Activated CD4-positive, alpha-beta T cell treated with anti-CD3 and anti-CD28 coated beads, Interleukin-2, amount 10 ng/mL, durations not matched to agents 24 days and 14 days (primary cell): ENCODE data around the gene ENO4. TPM values are rescaled to one million over a fixed set of nuclear protein-coding genes. Genes with fewer than 3 reads are reported as not detected.

Experiments used
- DNase-seq: peaks from one replicate; pipeline ENCODE4 v3.0.0; 2022
- H3K27ac Mint-ChIP-seq: one replicate; pipeline ENCODE4 v1.8.0; 2022; ENCODE audit warnings: mild to moderate bottlenecking, mixed read lengths
- H3K27me3 Mint-ChIP-seq: one replicate; pipeline ENCODE4 v1.8.0; 2022; ENCODE audit warnings: mixed read lengths
- H3K36me3 Mint-ChIP-seq: one replicate; pipeline ENCODE4 v1.8.0; 2022; ENCODE audit warnings: low read depth, mild to moderate bottlenecking, mixed read lengths
- H3K4me1 Mint-ChIP-seq: one replicate; pipeline ENCODE4 v1.8.0; 2021; ENCODE audit warnings: mixed read lengths
- H3K4me3 Mint-ChIP-seq: one replicate; pipeline ENCODE4 v1.8.0; 2022; ENCODE audit warnings: mild to moderate bottlenecking, moderate library complexity, mixed read lengths
- H3K9me3 Mint-ChIP-seq: one replicate; pipeline ENCODE4 v1.8.0; 2021; ENCODE audit warnings: mixed read lengths
- intact Hi-C: fragments of 100-400 bp; cut with micrococcal nuclease; formaldehyde crosslinking; loops from one replicate; pipeline ENCODE4 v1.15.1; 2023
- total RNA-seq: library from RNA; stranded (reverse); gene quantifications from 2 replicates; pipeline ENCODE4 v1.2.3, GENCODE V29; 2022

ENO4 gene
- total RNA-seq, 1 donor from 2014 or later, result not detected

GRCh38 chr10:116838143-116838725 lies 11.1 kb upstream of the ENO4 start:
- Mint-ChIP-seq H3K27ac (no peak overlapping the region), H3K9me3 (no peaks in the 10 kb centered on the region), H3K4me3 (no peak overlapping the region), H3K4me1 (no peaks in the 10 kb centered on the region), H3K27me3 (peaks cover 11% of the 10 kb centered on the region), H3K36me3 (no peaks in the 10 kb centered on the region)
- intact Hi-C loops, result no loop called here
- no peak for DNase-seq

GRCh38 chr10:116840389-116841075 lies 8.8 kb upstream of the ENO4 start:
- Mint-ChIP-seq H3K9me3 (no peaks in the 10 kb centered on the region), H3K36me3 (no peaks in the 10 kb centered on the region), H3K27me3 (peaks cover 14% of the 10 kb centered on the region), H3K27ac (no peak overlapping the region), H3K4me3 (no peak overlapping the region), H3K4me1 (no peaks in the 10 kb centered on the region)
- DNase-seq, result no peak
- intact Hi-C loops, result no loop called here

- Mint-ChIP-seq H3K27ac (no peak overlapping the region), H3K4me3 (no peak overlapping the region), H3K36me3 (no peaks in the 10 kb centered on the region), H3K4me1 (peaks cover 7% of the 10 kb centered on the region), H3K27me3 (peaks cover 44% of the 10 kb centered on the region), H3K9me3 (no peaks in the 10 kb centered on the region)
- no peak for DNase-seq
- intact Hi-C loops, result no loop called here
Measured at GRCh38 chr10:116845823-116846222, 3.5 kb upstream of the ENO4 start.

- Mint-ChIP-seq H3K27me3 (peaks cover 47% of the 10 kb centered on the region), H3K4me1 (peaks cover 7% of the 10 kb centered on the region), H3K4me3 (peak overlapping the region; percentile 12), H3K27ac (no peak overlapping the region), H3K36me3 (no peaks in the 10 kb centered on the region), H3K9me3 (no peaks in the 10 kb centered on the region)
- peak; percentile 58 for DNase-seq
- intact Hi-C loops, result no loop called here
Measured at GRCh38 chr10:116848032-116848943, 1.0 kb upstream of the ENO4 start.

GRCh38 chr10:116848944-116849247 lies 403 bp upstream of the ENO4 start:
- Mint-ChIP-seq H3K36me3 (no peaks in the 10 kb centered on the region), H3K9me3 (no peaks in the 10 kb centered on the region), H3K27me3 (peaks cover 47% of the 10 kb centered on the region), H3K4me1 (peaks cover 7% of the 10 kb centered on the region), H3K27ac (no peak overlapping the region), H3K4me3 (peak overlapping the region; percentile 12)
- intact Hi-C loops, result no loop called here
- no peak for DNase-seq

GRCh38 chr10:116850058-116850611 lies 836 bp downstream of the ENO4 start:
- Mint-ChIP-seq H3K36me3 (no peaks in the 10 kb centered on the region), H3K27ac (no peak overlapping the region), H3K4me1 (peaks cover 7% of the 10 kb centered on the region), H3K9me3 (no peaks in the 10 kb centered on the region), H3K4me3 (no peak overlapping the region), H3K27me3 (peaks cover 47% of the 10 kb centered on the region)
- intact Hi-C loops, result no loop called here
- no peak for DNase-seq

GRCh38 chr10:116852246-116852645 lies 2.9 kb downstream of the ENO4 start:
- intact Hi-C loops, result no loop called here
- Mint-ChIP-seq H3K4me3 (no peak overlapping the region), H3K4me1 (peaks cover 7% of the 10 kb centered on the region), H3K27me3 (peaks cover 38% of the 10 kb centered on the region), H3K36me3 (no peaks in the 10 kb centered on the region), H3K9me3 (peaks cover 3% of the 10 kb centered on the region), H3K27ac (no peak overlapping the region)
- DNase-seq, result no peak

- intact Hi-C loops, result no loop called here
- H3K9me3 Mint-ChIP-seq, result peaks cover 7% of the 10 kb centered on the region
- no peaks in the 10 kb centered on the region for H3K36me3 Mint-ChIP-seq
Measured at GRCh38 chr10:116853287-116853686, 4.0 kb downstream of the ENO4 start.

GRCh38 chr10:116853701-116854100 lies 4.4 kb downstream of the ENO4 start:
- Mint-ChIP-seq H3K9me3 (peaks cover 7% of the 10 kb centered on the region), H3K4me3 (no peak overlapping the region), H3K27ac (no peak overlapping the region), H3K4me1 (peaks cover 2% of the 10 kb centered on the region), H3K27me3 (peaks cover 23% of the 10 kb centered on the region), H3K36me3 (no peaks in the 10 kb centered on the region)
- intact Hi-C loops, result no loop called here
- DNase-seq, result no peak

More at GRCh38 chr10:116853287-116853686, 4.0 kb downstream of the ENO4 start:
- peaks cover 4% of the 10 kb centered on the region for H3K4me1 Mint-ChIP-seq
- H3K27ac Mint-ChIP-seq, result no peak overlapping the region
- DNase-seq, result no peak
- no peak overlapping the region for H3K4me3 Mint-ChIP-seq
- peaks cover 27% of the 10 kb centered on the region for H3K27me3 Mint-ChIP-seq

- no peaks in the 10 kb centered on the region for H3K27me3 Mint-ChIP-seq
- H3K27ac Mint-ChIP-seq, result no peak overlapping the region
- intact Hi-C loops, result no loop called here
- H3K9me3 Mint-ChIP-seq, result peaks cover 11% of the 10 kb centered on the region
- no peaks in the 10 kb centered on the region for H3K4me1 Mint-ChIP-seq
- no peaks in the 10 kb centered on the region for H3K36me3 Mint-ChIP-seq
- no peak for DNase-seq
- no peak overlapping the region for H3K4me3 Mint-ChIP-seq
Measured at GRCh38 chr10:116857156-116857555, 7.9 kb downstream of the ENO4 start.

GRCh38 chr10:116861796-116862195 lies 12.5 kb downstream of the ENO4 start:
- peaks cover 8% of the 10 kb centered on the region for H3K9me3 Mint-ChIP-seq
- no peaks in the 10 kb centered on the region for H3K4me1 Mint-ChIP-seq
- no peaks in the 10 kb centered on the region for H3K36me3 Mint-ChIP-seq
- H3K27ac Mint-ChIP-seq, result no peak overlapping the region
- H3K27me3 Mint-ChIP-seq, result no peaks in the 10 kb centered on the region
- no peak for DNase-seq
- no peak overlapping the region for H3K4me3 Mint-ChIP-seq
- intact Hi-C loops, result no loop called here

- no peaks in the 10 kb centered on the region for H3K36me3 Mint-ChIP-seq
- intact Hi-C loops, result no loop called here
- H3K27me3 Mint-ChIP-seq, result no peaks in the 10 kb centered on the region
- H3K9me3 Mint-ChIP-seq, result peaks cover 4% of the 10 kb centered on the region
- H3K27ac Mint-ChIP-seq, result no peak overlapping the region
- DNase-seq, result no peak
- no peaks in the 10 kb centered on the region for H3K4me1 Mint-ChIP-seq
- H3K4me3 Mint-ChIP-seq, result no peak overlapping the region
Measured at GRCh38 chr10:116864436-116864835, 15.1 kb downstream of the ENO4 start.

GRCh38 chr10:116866066-116866465 lies 16.8 kb downstream of the ENO4 start:
- H3K27ac Mint-ChIP-seq, result no peak overlapping the region
- H3K4me1 Mint-ChIP-seq, result no peaks in the 10 kb centered on the region
- H3K4me3 Mint-ChIP-seq, result no peak overlapping the region
- no peaks in the 10 kb centered on the region for H3K9me3 Mint-ChIP-seq
- no peaks in the 10 kb centered on the region for H3K27me3 Mint-ChIP-seq
- intact Hi-C loops, result no loop called here
- no peak for DNase-seq
- H3K36me3 Mint-ChIP-seq, result no peaks in the 10 kb centered on the region
